ENCODE results near the gene ISYNA1.

The ISYNA1 gene

GRCh38 chr19:18466354-18466753, 28.4 kb upstream of the ISYNA1 start:
- no peak for DNase-seq

- no peak for DNase-seq
These were observed 28.0 kb upstream of the ISYNA1 start for GRCh38 chr19:18465964-18466339.

GRCh38 chr19:18465214-18465963, 27.5 kb upstream of the ISYNA1 start:
- DNase-seq = no peak

GRCh38 chr19:18464646-18465045, 26.7 kb upstream of the ISYNA1 start:
- no peak for DNase-seq

GRCh38 chr19:18461471-18461870, 23.5 kb upstream of the ISYNA1 start:
- DNase-seq = no peak

GRCh38 chr19:18460900-18461299, 23.0 kb upstream of the ISYNA1 start:
- no peak for DNase-seq

- no peak for DNase-seq
These were observed 19.8 kb upstream of the ISYNA1 start for GRCh38 chr19:18457483-18458331.

- DNase-seq = no peak
These were observed 19.0 kb upstream of the ISYNA1 start for GRCh38 chr19:18456974-18457373.

- DNase-seq = no peak
These were observed 18.3 kb upstream of the ISYNA1 start for GRCh38 chr19:18456279-18456678.

GRCh38 chr19:18453269-18454024, 15.5 kb upstream of the ISYNA1 start:
- DNase-seq = no peak

- no peak for DNase-seq
These were observed 14.5 kb upstream of the ISYNA1 start for GRCh38 chr19:18452386-18452785.

GRCh38 chr19:18450931-18451836, 13.3 kb upstream of the ISYNA1 start:
- peak; percentile 90 for DNase-seq

- no peak for DNase-seq
These were observed 12.3 kb upstream of the ISYNA1 start for GRCh38 chr19:18450021-18450930.

GRCh38 chr19:18449552-18449951, 11.6 kb upstream of the ISYNA1 start:
- DNase-seq = no peak

GRCh38 chr19:18446811-18447359, 9.0 kb upstream of the ISYNA1 start:
- DNase-seq = no peak

GRCh38 chr19:18446145-18446810, 8.3 kb upstream of the ISYNA1 start:
- no peak for DNase-seq

GRCh38 chr19:18445262-18445948, 7.5 kb upstream of the ISYNA1 start:
- no peak for DNase-seq

GRCh38 chr19:18444513-18444912, 6.6 kb upstream of the ISYNA1 start:
- DNase-seq = no peak

GRCh38 chr19:18443831-18444230, 5.9 kb upstream of the ISYNA1 start:
- no peak for DNase-seq

GRCh38 chr19:18443406-18443805, 5.5 kb upstream of the ISYNA1 start:
- DNase-seq = no peak

Measured in activated CD4-positive, alpha-beta T cell treated with anti-CD3 and anti-CD28 coated beads, Interleukin-2, amount 50 U/mL, for 1 hour (primary cell).